NCI-H1694 treated with DMSO at 0.1 percent for 48 hours (cell line): Measurements from ENCODE around the gene GPC5.

ENCODE experiments used
- DNase-seq: peaks from one replicate; lab custom pipeline; 2025; lab: John Stamatoyannopoulos, UW

GPC5 gene

DNA sequence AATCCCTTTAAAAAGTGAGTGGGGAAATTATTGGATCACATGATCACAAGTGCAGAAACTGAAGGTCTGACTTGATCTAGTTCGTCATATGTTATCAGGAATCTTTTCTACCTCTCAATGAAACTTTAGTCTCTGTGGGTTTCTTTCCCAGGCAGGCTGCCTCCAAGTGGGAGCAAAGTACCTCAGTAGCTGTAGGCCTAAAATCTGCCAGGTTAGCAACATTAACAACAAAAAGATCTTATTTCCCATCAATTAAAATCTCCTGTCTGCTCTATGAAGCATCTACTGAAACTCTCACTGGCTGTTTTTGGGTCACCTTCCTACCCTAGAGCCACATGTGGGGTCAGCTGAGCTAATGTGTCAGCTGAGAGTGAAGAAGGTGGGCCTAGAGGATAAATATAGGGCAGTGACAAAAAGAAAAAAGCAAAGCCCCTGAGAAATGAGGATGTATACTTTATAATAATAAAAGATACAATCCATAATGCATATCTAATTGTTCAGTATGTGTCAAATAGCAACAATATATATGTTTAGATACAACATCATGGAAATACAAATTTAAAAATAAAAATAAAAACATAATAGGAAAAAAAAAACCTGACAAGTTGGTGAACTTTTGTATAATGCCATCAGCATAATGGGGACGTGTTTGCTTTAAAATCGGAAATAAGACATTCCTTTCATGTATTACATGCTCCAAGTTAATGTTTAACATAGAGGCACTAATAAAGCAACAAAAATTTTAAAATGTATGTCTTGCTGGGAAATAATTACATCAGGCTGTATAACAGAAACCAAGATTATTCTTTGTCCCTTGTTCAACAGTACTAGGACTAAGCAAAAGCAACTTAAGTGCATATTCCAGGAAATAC is 141.1 kb downstream of the GPC5 start:
- no peak for DNase-seq

DNA sequence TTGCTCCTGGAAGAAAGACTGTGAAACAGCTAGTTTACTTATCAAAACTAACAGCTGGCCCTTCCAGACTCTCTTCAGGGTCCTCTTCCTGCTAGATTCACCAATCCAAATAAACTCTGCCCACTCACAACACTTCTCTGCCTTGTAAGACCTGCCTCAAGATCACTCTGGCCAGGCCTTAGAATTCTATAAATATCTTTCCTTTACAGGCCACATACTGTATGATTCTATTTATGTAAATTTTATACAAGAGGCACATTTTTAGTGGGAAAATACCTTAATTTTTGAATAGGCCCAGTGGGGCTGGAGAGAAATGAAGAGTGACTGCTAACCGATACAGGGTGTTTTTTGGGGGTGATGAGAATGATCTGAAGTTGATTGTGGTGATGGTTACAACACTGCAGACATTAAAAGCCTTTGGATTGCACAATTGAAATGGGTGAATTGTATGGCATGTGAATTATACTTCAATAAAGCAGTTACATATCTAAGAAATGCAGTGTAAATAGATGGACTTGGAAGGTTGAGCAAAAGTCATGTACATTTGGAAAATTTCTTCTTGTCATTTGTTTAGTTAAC is 141.8 kb downstream of the GPC5 start:
- DNase-seq: no peak

DNA sequence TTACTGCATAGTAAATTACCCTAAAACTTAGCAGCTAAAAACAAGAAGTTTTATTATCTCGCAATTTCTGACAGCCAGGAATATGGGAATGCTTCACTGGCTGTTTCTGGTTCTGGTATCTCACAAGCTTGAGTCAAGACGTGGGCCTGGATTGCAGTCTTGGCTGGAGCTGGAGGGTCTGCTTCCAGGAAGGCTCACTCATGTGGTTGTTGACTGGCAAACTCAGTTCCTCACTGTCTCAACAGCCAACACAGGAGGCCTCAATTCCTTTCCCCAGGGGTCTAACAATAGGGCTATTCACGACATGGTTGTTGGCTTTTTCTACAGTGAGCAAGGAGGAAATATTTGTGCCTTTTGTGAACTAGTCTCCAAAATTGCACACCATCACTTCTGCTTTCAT is 146.3 kb downstream of the GPC5 start:
- no peak for DNase-seq

DNA sequence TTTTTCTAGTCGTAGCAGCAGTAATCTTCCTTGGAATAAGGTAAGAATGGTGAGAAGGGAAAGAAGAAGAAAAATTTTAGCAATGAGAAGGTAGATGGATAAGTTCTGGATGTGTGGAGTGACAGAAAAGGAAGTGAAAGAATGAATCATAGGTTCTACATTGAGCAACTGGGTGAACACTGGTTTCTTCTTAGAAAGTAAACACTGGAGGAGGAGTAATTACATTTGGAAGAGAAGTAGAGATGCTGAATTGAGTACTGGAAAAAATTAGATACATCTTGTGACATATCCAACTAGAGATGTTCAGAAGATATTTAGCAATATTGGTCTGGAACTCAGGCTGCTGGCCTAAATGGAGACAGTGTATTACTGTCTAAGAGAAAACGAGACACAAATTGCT is 148.5 kb downstream of the GPC5 start:
- DNase-seq: no peak

DNA sequence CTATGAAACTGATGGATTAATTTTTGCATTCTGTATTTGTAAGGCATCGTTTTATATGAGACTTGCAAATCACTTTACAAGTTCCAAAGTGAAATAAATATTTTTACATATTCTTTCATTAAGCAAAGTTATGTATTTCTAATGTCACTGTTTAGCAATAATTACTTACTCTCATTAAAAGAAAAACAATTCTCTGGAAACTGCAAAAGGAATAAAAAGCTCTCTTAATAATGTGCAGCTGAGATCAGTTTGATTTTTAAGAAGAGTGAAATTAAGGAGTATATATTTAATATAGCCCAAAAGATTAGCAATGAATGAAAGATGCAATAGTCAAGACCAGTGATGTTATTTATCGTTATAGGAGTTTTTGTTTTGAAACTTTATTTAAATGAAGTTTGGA is 155.2 kb downstream of the GPC5 start:
- no peak for DNase-seq

DNA sequence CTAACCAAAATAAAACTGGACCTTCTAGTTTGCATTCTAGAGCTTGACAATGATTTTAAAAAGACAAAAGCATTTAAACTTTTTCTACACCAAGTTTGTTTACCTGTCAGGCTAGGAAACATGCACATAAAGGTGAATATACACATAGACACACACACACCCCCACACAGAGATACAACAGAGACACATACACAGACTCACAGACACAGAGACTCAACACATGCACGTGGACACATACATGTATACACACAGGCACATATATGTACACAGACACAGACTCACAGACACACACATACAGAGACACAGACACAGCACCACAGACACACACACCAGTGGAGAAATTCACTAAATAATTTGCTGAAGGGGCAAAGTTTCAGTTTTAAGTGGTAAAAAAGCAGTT is 155.7 kb downstream of the GPC5 start:
- no peak for DNase-seq

DNA sequence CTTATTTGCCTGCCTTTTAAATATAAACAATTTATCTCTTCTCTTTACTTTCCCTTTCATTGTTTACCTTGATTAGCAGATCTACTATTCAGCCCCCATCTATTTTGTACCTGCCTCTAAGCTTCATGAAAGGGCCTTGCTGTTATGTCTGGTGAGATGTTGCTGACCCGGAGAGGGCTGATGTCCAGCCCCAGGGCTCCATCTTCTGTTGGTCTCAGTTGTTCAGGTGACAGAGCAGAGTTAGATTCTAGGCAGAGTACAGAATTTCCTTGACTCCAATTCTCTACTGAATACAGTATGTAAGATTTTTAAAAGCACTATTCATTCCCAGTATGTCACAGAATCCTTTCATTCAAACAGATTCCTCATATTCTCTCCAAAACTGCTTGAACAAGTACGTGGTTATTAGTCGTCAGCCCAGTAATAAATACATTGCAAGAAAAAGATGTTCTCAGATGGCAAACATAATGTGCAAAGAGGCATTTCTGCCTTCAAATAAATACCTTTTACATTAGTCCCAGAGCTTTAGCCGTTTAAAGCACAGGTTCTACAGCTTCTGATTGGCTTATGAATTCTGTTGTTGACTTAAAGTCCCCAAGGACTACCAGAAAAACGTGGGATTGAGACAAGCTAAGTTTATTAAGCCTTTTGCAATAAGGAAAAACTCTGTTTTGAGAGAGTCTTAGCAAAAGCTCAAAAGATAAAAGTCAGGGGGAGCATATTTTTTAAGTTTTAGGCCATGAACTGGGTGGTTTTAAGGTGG is 159.1 kb downstream of the GPC5 start:
- DNase-seq: no peak

DNA sequence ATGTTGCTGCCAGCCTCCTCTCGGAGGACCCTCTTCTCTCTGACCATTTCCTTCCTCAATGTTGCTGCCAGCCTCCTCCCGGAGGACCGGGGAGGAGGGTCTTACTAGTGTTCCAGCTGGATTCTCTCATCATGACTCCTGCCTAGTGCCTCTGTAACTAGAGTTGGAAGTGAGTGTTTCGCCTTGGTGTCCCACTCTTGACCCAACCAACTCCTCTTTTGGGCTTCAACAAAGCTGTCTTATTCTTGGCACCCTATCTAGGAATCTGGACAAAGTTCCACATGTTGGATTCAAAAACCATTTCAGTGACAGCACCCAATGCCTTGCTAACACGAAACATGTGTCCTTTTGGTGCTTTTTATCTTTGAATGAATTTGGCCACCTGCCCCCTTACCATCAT is 165.4 kb downstream of the GPC5 start:
- no peak for DNase-seq

DNA sequence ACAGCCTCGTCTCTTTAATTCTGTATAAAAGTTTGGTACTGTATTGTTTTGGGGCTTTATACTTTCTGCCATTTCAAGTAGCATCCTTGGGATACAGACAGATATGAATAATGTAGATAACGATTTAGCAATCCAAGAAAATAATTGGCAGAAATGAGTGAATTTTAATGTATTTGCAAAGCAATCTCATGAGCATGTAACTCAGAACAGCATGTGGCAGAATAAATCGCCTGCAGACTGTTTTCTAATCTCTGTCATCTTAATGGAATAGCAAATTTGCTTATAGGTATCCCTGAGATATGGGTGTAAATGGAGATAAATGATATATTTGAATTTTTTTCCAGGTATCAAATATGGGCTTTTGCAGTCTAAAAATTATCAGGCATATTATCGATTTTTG is 166.0 kb downstream of the GPC5 start:
- DNase-seq: no peak

DNA sequence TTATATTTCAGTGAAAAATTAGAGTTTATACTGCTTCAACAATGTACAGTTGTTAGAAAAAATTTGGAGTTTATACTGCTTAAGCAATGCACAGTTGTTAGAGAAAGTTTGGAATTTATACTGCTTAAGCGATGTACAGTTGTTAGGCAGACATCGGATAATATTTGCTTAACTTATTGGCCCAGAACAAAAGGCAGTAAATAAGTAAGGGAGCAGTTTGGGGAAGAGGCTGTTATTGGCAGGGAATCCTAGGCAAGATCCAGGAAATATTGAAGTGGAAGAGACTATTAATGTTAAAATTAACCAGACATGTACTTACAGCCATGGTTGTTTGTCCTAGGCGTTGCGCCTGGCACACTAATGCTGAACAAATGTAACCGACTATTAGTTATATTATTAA is 166.9 kb downstream of the GPC5 start:
- DNase-seq: no peak

DNA sequence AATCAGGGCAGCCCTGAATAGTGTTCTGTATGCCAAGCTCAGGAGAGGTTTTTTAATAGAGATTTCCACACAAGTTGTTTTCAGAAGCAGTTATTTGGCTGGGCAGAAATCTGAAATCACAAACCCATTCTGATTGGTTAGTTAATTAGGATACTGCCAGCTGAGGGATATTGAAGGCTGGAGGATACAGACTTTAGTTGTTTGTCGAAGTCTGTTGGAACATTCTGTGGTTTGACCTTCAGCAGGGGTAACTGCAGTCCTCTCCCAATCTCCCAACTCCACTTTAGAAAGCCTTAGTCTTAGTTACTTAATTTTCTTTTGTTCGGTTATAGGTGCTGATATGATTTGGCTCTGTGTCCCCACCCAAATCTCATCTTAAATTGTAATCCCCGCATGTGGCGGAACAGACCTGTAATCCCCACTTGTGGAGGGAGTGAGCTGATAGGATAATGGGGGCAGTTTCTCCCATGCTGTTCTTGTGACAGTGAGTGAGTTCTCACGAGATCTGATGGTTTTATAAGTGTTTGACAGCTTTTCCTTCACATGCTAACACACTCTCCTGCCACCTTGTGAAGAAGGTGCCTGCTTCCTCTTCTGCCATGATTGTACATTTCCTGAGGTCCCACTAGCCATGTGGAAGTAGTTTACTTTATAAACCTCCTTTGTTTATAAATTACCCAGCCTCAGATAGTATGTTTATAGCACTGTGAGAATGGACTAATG is 169.2 kb downstream of the GPC5 start:
- DNase-seq: no peak

DNA sequence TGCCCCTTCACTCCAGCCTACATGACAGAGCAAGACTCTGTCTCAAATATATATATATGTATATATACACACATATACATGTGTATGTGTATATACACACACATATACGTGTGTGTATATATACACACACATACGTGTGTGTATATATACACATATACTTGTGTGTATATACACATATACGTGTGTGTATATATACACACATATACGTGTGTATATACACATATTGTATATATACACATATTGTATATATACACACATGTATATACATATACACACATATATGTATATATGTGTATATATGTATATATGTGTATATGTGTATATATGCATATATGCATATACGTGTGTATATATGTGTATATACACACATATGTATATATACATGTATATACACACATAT is 173.3 kb downstream of the GPC5 start:
- DNase-seq: no peak

DNA sequence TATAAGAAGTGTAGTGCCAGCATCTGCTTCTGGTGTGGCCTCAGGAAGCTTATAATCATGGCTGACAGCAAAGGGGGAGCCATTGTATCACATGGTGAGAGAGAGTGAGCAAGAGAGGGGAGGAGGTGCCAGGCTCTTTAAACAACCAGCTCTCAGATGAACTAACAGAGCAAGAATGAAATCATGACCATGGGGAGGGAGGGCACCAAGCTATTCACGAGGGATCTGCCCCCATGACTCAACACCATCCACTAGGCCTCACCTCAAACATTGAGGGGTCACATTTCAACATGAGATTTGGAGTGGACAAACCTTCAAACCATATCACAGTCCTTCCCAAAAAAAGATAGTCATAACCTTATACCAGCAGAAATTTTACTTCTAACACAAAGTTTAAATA is 174.0 kb downstream of the GPC5 start:
- DNase-seq: no peak

DNA sequence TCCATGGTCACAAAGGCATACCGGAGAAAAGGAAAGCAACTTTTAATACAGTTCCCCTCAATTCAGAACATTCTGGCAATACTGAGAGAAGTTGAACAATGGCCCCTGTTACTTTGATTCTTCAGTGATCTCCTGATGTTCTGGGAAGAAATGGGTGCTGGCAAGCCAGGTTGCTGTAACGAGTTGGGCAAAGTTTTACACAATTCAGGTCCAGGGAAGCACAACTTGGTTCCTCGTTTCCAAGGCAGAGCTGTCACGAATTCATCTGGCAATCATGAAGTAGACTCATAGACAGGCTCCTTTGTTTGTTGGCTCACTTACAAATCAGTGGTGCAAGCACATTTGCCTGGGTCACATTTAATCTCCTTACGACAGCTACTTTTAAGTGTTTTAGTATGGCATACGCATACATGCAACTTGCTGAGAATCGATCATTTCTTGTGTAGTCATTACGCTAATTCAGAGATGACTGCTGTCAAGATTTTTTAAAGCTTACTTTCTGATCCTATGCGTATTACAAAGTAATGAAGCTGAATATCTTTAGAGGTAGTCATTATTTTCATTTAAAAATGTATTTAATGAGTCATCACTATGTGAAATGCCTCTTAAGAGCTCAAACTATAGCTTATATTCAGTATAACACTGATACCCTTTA is 174.7 kb downstream of the GPC5 start:
- DNase-seq: no peak

DNA sequence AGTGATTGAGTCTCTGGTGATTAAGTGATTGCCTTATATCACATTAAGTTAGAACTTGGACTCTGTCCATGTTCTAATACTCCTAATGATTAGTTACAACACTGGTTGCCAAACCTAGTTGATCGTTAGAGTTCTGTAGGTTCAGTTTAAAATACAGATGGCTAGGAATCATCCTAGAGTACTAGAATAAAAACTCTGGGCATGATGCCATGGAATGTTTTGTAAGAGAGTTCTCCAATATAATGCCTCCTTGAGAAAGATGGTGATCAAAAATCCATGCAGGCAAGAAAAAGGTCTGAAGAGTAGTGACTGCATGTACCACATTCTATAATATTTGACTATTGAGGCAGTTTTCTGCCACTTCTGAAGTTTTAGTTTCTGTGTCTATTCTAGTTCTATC is 176.3 kb downstream of the GPC5 start:
- DNase-seq: no peak

DNA sequence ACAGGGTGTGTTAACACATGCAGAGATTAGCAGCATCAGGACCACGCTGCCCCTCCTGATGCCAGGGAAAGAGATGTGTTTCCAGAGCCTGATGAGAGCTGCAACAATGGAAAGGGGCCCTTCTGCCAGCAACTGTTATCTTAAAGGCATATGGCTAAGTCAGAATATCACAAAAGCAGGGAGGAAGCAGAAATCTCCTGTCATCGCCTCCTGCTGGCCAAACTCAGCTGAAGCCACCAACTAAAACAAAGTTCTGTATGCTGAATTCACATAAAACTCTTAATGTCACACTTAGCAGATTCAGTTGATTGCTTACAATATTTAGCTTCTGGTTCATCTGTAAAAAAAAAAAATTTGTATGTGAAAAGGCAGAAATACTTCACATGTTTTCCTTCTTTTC is 178.2 kb downstream of the GPC5 start:
- DNase-seq: peak; percentile 6

DNA sequence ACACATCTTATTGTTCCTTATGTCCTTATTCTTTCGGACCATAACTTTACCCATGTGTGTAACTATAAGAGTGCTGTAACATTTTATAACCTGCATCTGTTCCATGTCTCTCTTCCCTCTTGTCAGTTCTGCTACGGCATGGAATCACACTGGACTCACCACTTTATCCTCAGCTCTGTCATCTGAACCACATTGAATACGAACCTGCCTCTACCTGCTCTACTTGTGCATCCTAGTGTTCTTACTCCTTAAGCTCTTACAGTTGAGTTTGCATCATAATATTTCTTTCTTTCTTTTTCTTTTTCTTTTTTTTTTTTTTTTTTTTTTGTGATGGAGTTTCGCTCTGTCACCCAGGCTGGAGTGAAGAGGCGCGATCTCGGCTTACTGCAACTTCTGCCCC is 180.9 kb downstream of the GPC5 start:
- DNase-seq: no peak

DNA sequence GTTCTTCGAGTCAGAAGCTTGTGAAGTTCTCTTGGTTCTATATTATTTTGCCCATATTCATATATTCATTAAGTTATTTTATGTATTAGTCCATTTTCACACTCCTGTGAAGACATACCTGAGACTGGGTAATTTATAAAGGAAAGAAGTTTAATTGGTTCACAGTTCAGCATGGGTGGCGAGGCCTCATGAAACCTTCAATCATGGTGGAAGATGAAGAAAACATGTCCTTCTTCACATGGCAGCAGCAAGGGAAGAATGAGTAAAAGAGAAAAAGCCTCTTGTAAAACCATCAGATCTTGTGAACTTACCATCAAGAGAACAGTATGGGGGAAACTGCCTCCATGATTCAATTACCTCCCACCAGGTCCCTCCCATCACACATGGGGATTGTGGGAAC is 182.3 kb downstream of the GPC5 start:
- no peak for DNase-seq

DNA sequence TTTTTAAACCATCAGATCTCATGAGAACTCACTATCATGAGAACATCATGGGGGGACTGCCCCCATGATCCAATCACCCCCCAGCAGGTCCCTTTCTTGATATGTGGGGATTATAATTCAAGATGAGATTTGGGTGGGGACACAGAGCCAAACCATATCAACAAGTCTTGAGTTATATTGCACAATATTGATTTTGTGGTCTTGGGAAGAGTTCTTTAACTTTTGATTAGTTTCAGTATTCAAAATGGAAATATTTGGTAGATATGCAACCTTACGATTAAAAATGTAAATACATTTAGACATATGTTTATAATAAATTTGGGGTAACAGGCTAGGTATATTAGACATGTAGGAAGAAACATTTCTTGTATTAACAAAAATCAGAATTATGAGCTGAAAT is 188.2 kb downstream of the GPC5 start:
- DNase-seq: no peak

DNA sequence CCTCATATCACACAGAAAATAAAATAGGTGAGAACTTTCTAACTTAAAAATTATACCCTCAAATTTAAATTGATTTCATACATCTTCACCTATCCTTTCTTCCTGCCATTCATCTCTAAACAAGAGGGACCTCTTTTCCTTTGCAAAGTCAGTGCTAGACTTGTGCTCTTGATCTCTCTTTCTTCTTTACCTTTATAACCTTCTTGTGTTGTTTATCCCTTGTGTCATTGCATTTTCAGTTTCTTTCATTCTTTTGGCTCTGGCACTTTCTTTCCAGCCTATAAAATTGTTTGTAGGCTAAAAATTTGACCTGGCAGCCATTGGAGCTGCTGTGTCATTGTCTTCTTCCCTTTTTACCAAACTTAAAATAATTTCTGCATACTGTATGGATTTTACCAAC is 190.1 kb downstream of the GPC5 start:
- no peak for DNase-seq

DNA sequence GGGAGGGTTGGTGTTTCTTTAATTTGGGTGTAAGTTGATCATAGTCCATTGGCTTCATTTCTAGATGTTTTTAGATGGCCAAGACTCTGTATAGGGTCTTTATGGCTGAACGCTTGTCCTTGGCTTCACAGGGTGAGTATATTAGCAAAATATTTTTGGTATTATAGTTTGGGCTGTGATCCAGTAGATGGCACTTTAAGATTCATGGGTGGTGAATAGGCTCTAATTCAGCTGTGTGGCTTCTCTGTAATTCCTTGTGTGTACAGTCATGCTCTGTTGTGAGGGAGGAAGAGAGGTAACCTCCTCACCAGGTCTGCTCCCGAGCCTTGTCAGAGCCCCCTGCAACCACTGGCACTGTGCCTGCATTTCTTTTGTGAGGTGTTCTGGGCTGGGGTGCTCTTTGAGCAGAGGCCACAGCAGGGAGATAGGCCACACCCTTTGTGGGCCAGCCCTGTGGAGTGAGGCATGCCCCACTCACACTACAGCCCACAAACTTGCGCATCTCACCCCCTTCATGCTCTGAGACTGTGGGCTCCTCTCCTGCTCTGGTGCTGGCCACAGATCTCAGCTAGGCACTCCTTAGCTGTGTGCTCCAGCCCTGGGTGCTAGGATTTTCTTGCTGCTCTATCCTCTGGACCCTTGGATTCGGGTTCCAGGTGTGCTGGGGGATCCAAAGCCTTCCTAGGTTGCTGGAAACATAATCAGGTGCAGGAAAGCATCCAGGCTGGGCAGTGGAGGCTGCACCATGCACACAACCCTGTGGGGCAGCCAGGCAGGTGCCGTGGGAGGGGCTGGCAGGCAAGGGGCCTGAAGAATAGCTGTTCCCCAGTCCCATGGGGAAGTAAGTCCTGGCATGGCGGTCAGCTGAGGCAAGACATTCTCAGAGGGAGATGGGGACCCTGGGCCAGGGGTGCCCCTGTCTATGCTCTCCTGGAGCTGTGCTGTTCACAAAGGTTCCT is 193.9 kb downstream of the GPC5 start:
- no peak for DNase-seq
